ENCODE data around the gene NPAS3.

Gene NPAS3

DNA sequence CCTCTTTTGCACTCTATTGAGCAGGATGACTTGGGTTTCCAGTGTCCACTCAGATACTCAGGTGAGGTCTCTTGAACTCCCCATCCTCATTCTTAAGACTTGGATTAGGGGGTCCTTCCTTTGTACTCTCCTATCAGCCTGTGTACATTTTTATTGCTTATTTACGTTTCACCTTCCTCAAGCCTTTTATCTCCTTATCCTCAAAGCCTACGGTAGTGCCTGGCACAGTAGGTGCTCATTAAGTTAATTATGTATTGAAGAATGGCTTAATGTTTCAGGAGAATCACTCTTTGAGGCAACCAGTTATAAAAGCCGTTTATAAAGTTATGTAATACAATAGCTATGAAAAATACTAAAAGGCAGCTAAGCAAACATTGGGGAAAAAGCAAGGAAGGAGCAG lies 315.7 kb downstream of the NPAS3 start:
- Histone ChIP-seq H3K36me3 (ENCODE audit: insufficient read depth, low read length) (no peaks in the 10 kb centered on the region), H3K27me3 (ENCODE audit: insufficient read depth, low read length, poor library complexity, severe bottlenecking) (no peaks in the 10 kb centered on the region), H3K9me3 (ENCODE audit: insufficient read depth, low read depth, low read length) (no peaks in the 10 kb centered on the region), H3F3A (ENCODE audit: low read depth) (no peaks in the 10 kb centered on the region), H4K20me1 (ENCODE audit: insufficient read depth, low read length, poor library complexity, severe bottlenecking) (no peaks in the 10 kb centered on the region), H3K4me1 (ENCODE audit: insufficient read depth, low read length, poor library complexity, severe bottlenecking) (no peaks in the 10 kb centered on the region), H3K4me3 (ENCODE audit: low read length, poor library complexity, severe bottlenecking) (no peak overlapping the region), H3K4me2 (ENCODE audit: low read depth, low read length, poor library complexity, severe bottlenecking) (no peak overlapping the region), H3K79me2 (ENCODE audit: insufficient read depth, low read length) (no peaks in the 10 kb centered on the region), H2AFZ (ENCODE audit: low read length) (no peak overlapping the region), H3K9ac (ENCODE audit: low read depth, low read length, poor library complexity, severe bottlenecking) (no peak overlapping the region), H3K9me2 (replicated peaks; ENCODE audit: low read depth, low read length) (no peaks in the 10 kb centered on the region)
- TF ChIP-seq, protein P1, sequence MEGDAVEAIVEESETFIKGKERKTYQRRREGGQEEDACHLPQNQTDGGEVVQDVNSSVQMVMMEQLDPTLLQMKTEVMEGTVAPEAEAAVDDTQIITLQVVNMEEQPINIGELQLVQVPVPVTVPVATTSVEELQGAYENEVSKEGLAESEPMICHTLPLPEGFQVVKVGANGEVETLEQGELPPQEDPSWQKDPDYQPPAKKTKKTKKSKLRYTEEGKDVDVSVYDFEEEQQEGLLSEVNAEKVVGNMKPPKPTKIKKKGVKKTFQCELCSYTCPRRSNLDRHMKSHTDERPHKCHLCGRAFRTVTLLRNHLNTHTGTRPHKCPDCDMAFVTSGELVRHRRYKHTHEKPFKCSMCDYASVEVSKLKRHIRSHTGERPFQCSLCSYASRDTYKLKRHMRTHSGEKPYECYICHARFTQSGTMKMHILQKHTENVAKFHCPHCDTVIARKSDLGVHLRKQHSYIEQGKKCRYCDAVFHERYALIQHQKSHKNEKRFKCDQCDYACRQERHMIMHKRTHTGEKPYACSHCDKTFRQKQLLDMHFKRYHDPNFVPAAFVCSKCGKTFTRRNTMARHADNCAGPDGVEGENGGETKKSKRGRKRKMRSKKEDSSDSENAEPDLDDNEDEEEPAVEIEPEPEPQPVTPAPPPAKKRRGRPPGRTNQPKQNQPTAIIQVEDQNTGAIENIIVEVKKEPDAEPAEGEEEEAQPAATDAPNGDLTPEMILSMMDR (conservative IDR thresholded peaks at IDR 0.05; ENCODE audit: low read length), result no peak
- TF ChIP-seq EZH2phosphoT487 (IDR thresholded peaks at IDR 0.05; ENCODE audit: borderline replicate concordance), result no peak

DNA sequence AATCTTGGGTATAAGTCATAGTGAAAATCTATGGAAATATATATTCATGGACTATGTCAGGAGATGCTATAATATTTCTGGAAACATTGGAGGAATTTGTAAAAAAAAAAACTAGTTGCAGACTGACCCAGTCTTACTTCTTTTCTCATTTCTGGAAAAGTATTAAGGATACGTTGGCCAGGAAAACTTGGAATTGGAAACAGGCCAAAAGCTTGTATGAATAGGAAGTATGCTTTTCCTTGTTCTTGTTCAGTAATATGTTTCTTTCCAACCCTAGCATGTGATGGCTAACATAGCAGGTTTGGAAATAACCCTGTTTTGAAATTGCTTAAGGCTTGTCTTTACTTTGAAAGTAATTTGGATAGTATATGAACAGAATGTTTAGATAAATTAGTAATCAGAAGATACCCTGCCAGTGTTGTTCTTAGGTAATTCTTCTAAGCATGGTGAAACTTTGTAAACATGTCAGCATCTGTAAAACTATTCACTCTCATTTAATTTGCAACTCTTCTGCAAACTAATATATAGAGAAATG lies 316.2 kb downstream of the NPAS3 start:
- Histone ChIP-seq H3K79me2 (ENCODE audit: insufficient read depth, low read length) (no peaks in the 10 kb centered on the region), H3K4me2 (ENCODE audit: low read depth, low read length, poor library complexity, severe bottlenecking) (no peak overlapping the region), H2AFZ (ENCODE audit: low read length) (no peak overlapping the region), H3K36me3 (ENCODE audit: insufficient read depth, low read length) (no peaks in the 10 kb centered on the region), H3F3A (ENCODE audit: low read depth) (no peaks in the 10 kb centered on the region), H4K20me1 (ENCODE audit: insufficient read depth, low read length, poor library complexity, severe bottlenecking) (no peaks in the 10 kb centered on the region), H3K9me3 (ENCODE audit: insufficient read depth, low read depth, low read length) (no peaks in the 10 kb centered on the region), H3K4me3 (ENCODE audit: low read length, poor library complexity, severe bottlenecking) (no peak overlapping the region), H3K27me3 (ENCODE audit: insufficient read depth, low read length, poor library complexity, severe bottlenecking) (no peaks in the 10 kb centered on the region), H3K9ac (ENCODE audit: low read depth, low read length, poor library complexity, severe bottlenecking) (no peak overlapping the region), H3K9me2 (replicated peaks; ENCODE audit: low read depth, low read length) (no peaks in the 10 kb centered on the region), H3K4me1 (ENCODE audit: insufficient read depth, low read length, poor library complexity, severe bottlenecking) (no peaks in the 10 kb centered on the region)
- TF ChIP-seq, protein P1 (conservative IDR thresholded peaks at IDR 0.05; ENCODE audit: low read length), result no peak
- TF ChIP-seq EZH2phosphoT487 (IDR thresholded peaks at IDR 0.05; ENCODE audit: borderline replicate concordance), result no peak

DNA sequence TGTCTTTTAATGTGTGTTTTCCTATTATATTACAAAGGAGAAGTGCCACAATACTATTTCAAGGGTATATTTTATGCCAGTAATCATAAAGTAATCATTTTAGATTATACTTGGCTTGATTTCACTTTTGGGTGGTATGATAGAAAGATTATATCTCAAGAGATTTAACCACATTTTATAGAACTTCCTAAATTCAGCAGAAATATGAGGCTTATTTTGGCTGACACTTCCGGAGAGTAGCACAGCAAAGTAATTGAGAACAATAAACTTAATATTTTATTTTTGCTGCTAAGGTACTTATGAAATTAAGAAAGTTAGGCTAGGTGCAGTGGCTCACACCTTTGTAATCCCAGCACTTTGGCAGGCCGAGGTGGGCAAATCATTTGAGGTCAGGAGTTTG lies 319.1 kb downstream of the NPAS3 start:
- Histone ChIP-seq H2AFZ (ENCODE audit: low read length) (no peak overlapping the region), H3K27me3 (ENCODE audit: insufficient read depth, low read length, poor library complexity, severe bottlenecking) (no peaks in the 10 kb centered on the region), H3K9me2 (replicated peaks; ENCODE audit: low read depth, low read length) (no peaks in the 10 kb centered on the region), H3K4me1 (ENCODE audit: insufficient read depth, low read length, poor library complexity, severe bottlenecking) (no peaks in the 10 kb centered on the region), H3K9ac (ENCODE audit: low read depth, low read length, poor library complexity, severe bottlenecking) (no peak overlapping the region), H3K79me2 (ENCODE audit: insufficient read depth, low read length) (no peaks in the 10 kb centered on the region), H3K4me2 (ENCODE audit: low read depth, low read length, poor library complexity, severe bottlenecking) (no peak overlapping the region), H3K4me3 (ENCODE audit: low read length, poor library complexity, severe bottlenecking) (no peak overlapping the region), H3K9me3 (ENCODE audit: insufficient read depth, low read depth, low read length) (no peaks in the 10 kb centered on the region), H3F3A (ENCODE audit: low read depth) (no peaks in the 10 kb centered on the region), H3K36me3 (ENCODE audit: insufficient read depth, low read length) (no peaks in the 10 kb centered on the region), H4K20me1 (ENCODE audit: insufficient read depth, low read length, poor library complexity, severe bottlenecking) (no peaks in the 10 kb centered on the region)
- TF ChIP-seq, protein P1 (conservative IDR thresholded peaks at IDR 0.05; ENCODE audit: low read length), result no peak

All from Loucy (cell line).